K562 (cell line): ENCODE measurements around the gene PDLIM5. TPM values are rescaled to one million over a fixed set of nuclear protein-coding genes. Genes with fewer than 3 reads are reported as not detected.

ENCODE experiments used
- ATAC-seq: fragments of 200-7000 bp; cut with Tn5 transposase; 3 replicates; pipeline ENCODE4 v1.9.1; 2020; ENCODE audit warnings: moderate library complexity
- BruUV-seq: library from RNA; stranded (reverse); fragments of 400-500 nt; replicated peaks from 2 replicates; lab custom pipeline; 2021; lab: Mats Ljungman, UMichigan
- CTCF ChIA-PET: fragments of 300-600 bp; formaldehyde crosslinking; extraction: SDS; loops from one replicate; lab custom pipeline; 2021; ENCODE audit warnings: low intra/inter-chr PET ratio; lab: Yijun Ruan, JAX
- POLR2A ChIA-PET: fragments of 300-600, 350-650 bp; sonication (Branson Sonifier 250); formaldehyde crosslinking; extraction: SDS; loops from one replicate; lab custom pipeline; 2021; ENCODE audit warnings: antibody characterized with exemption, inconsistent platforms; lab: Yijun Ruan, JAX
- DNase-seq, 4 experiments: peaks; one replicate each; pipeline versions ENCODE4 v3.0.0 to v3.0.0-alpha.2; 2011 to 2018; ENCODE audit warnings: low spot score in 3 of 4, mixed read lengths in 3 of 4; ENCODE audit errors: extremely low read depth in 1 of 4
- FAIRE-seq: peaks from 2 replicates; lab custom pipeline; 2011; peaks lifted over from hg19 to GRCh38; lab: Jason Lieb, UNC
- H2AFZ ChIP-seq: 2 replicates; pipeline ENCODE4 v1.6.0; 2011; ENCODE audit warnings: low read depth, low read length, control low read depth, inconsistent platforms
- H3K27ac ChIP-seq: fragments of 200-600 bp; 3 replicates; pipeline ENCODE4 v1.8.0; 2011; ENCODE audit warnings: low read depth, mild to moderate bottlenecking, control low read depth, inconsistent platforms, low read length, moderate library complexity, mixed read lengths; ENCODE audit errors: extremely low read depth
- H3K27me3 ChIP-seq, 2 experiments: fragments of 300-600 bp in 1 of 2; 2 replicates in 1 of 2; 3 replicates in 1 of 2; pipeline versions ENCODE4 v1.6.0 to v1.8.0; 2011; ENCODE audit warnings: inconsistent platforms in 2 of 2, low read length in 2 of 2, mild to moderate bottlenecking in 1 of 2, mixed read lengths in 1 of 2, moderate library complexity in 1 of 2; ENCODE audit not compliant: control insufficient read depth in 2 of 2, insufficient read depth in 2 of 2
- H3K36me3 ChIP-seq: fragments of 300-600 bp; 3 replicates; pipeline ENCODE4 v1.8.0; 2011; ENCODE audit warnings: mild to moderate bottlenecking, low read length, inconsistent platforms; ENCODE audit not compliant: control insufficient read depth, insufficient read depth
- H3K4me1 ChIP-seq, 2 experiments: fragments of 200-600 bp in 1 of 2; replicated peaks in 1 of 2; 2 replicates in 1 of 2; 3 replicates in 1 of 2; pipeline versions ENCODE4 v1.5.1 to v1.8.0; 2011; ENCODE audit warnings: inconsistent platforms in 2 of 2, low read length in 2 of 2, mild to moderate bottlenecking in 1 of 2, mixed read lengths in 1 of 2, moderate library complexity in 1 of 2; ENCODE audit not compliant: control insufficient read depth in 2 of 2, insufficient read depth in 2 of 2
- H3K4me2 ChIP-seq: 2 replicates; pipeline ENCODE4 v1.6.1; 2011; ENCODE audit warnings: low read length, control low read depth, inconsistent platforms, mixed read lengths; ENCODE audit not compliant: insufficient read depth
- H3K4me3 ChIP-seq: fragments of 200-600 bp; sonication (generic), shearing (Covaris generic); 2 replicates; pipeline ENCODE4 v1.5.1; 2016; ENCODE audit warnings: control low read depth, inconsistent platforms
- H3K79me2 ChIP-seq: fragments of 200-600 bp; 3 replicates; pipeline ENCODE4 v1.8.0; 2011; ENCODE audit warnings: low read length, inconsistent platforms; ENCODE audit not compliant: control insufficient read depth, insufficient read depth
- H3K9ac ChIP-seq, 2 experiments: 2 replicates each; pipeline versions ENCODE4 v1.6.0 to v1.6.1; 2011; ENCODE audit warnings: low read depth in 2 of 2, low read length in 2 of 2, control low read depth in 1 of 2, inconsistent platforms in 1 of 2, mild to moderate bottlenecking in 1 of 2, mixed read lengths in 1 of 2; ENCODE audit not compliant: insufficient read depth in 1 of 2
- H3K9me1 ChIP-seq: one replicate; pipeline ENCODE4 v1.6.0; 2011; ENCODE audit warnings: inconsistent platforms, mild to moderate bottlenecking, low read length, moderate library complexity; ENCODE audit not compliant: control insufficient read depth, insufficient read depth
- H3K9me3 ChIP-seq: replicated peaks from 2 replicates; pipeline ENCODE4 v1.5.1; 2011; ENCODE audit warnings: low read depth, low read length, inconsistent platforms; ENCODE audit not compliant: control insufficient read depth, insufficient read depth
- H4K20me1 ChIP-seq: replicated peaks from 2 replicates; pipeline ENCODE4 v1.6.1; 2011; ENCODE audit warnings: low read length, inconsistent platforms, mixed read lengths; ENCODE audit not compliant: control insufficient read depth, insufficient read depth
- CEBPG ChIP-seq, 3 experiments: fragments of 200-800 bp in 1 of 3; sonication (Bioruptor generic) in 1 of 3; sonication (generic) in 1 of 3; formaldehyde crosslinking in 1 of 3; IDR thresholded peaks in 2 of 3; conservative IDR thresholded peaks in 1 of 3; 2 replicates each; pipeline versions ENCODE4 v1.6.1 to v1.8.0; 2016 to 2022; ENCODE audit warnings: missing compliant biosample characterization in 2 of 3, missing genetic modification characterization in 2 of 3, mild to moderate bottlenecking in 1 of 3, missing genetic modification reagents in 1 of 3
- HIVEP1 ChIP-seq: fragments of 250-450 bp; sonication (Bioruptor Pico); IDR thresholded peaks from 2 replicates; pipeline ENCODE4 v1.4.0; 2020; ENCODE audit warnings: mild to moderate bottlenecking
- KAT8 ChIP-seq: fragments of 450-650 bp; IDR thresholded peaks from 2 replicates; pipeline ENCODE4 v1.6.1; 2016; ENCODE audit warnings: low read depth, mild to moderate bottlenecking
- ZNF316 ChIP-seq: fragments of 450-650 bp; IDR thresholded peaks from 2 replicates; pipeline ENCODE4 v1.6.1; 2016
- ZSCAN29 ChIP-seq: fragments of 450-650 bp; IDR thresholded peaks from 2 replicates; pipeline ENCODE4 v1.6.1; 2017
- WGBS: fragments of 100-300 bp; shearing (Covaris generic); methylation state at CpG from one replicate; pipeline ENCODE4 v1.1.6; 2016; ENCODE audit warnings: low coverage, mixed read lengths; ENCODE audit not compliant: insufficient coverage; ENCODE audit errors: missing lambda C conversion rate; 5-methylcytosine and 5-hydroxymethylcytosine counted together
- in situ Hi-C: fragments of 300-500 bp; cut with MboI; formaldehyde crosslinking; loops from 4 replicates; pipeline ENCODE4 v1.15.0; 2018; ENCODE audit warnings: inconsistent platforms, mixed read lengths
- intact Hi-C: fragments of 100-400 bp; cut with micrococcal nuclease; formaldehyde crosslinking; loops from 2 replicates; pipeline ENCODE4 v1.14.2; 2022
- polyA plus RNA-seq, 8 experiments: library from polyadenylated mRNA; depleted of rRNA in 4 of 8; stranded (reverse) in 5 of 8; unstranded in 3 of 8; fragments of >200 nt; fragmentation: Nextera tagmentation in 2 of 8; fragmentation: Illumina TruSeq in 1 of 8; extraction: Ambion mirVana in 2 of 8; extraction: Trizol in 1 of 8; gene quantifications; 2 replicates each; pipeline versions ENCODE4 v1.2.1 to v1.2.3, GENCODE V29; 2011 to 2014; ENCODE audit warnings: inconsistent platforms in 1 of 8, missing spikeins in 1 of 8
- total RNA-seq, 7 experiments: library from RNA; depleted of rRNA in 6 of 7; stranded (reverse); fragments of >200 nt in 6 of 7; fragmentation: Illumina TruSeq in 2 of 7; extraction: Trizol in 2 of 7; gene quantifications; 2 replicates each; pipeline versions ENCODE4 v1.2.1 to v1.2.3, GENCODE V29; 2011 to 2021; ENCODE audit warnings: low replicate concordance in 1 of 7

PDLIM5 gene
- total and polyA plus RNA-seq, 9 of the 15 experiments (the other 6 are each of a cell fraction or from before 2014, with no cell fraction given) = 36.9 to 127 (median 62.5) TPM

DNA sequence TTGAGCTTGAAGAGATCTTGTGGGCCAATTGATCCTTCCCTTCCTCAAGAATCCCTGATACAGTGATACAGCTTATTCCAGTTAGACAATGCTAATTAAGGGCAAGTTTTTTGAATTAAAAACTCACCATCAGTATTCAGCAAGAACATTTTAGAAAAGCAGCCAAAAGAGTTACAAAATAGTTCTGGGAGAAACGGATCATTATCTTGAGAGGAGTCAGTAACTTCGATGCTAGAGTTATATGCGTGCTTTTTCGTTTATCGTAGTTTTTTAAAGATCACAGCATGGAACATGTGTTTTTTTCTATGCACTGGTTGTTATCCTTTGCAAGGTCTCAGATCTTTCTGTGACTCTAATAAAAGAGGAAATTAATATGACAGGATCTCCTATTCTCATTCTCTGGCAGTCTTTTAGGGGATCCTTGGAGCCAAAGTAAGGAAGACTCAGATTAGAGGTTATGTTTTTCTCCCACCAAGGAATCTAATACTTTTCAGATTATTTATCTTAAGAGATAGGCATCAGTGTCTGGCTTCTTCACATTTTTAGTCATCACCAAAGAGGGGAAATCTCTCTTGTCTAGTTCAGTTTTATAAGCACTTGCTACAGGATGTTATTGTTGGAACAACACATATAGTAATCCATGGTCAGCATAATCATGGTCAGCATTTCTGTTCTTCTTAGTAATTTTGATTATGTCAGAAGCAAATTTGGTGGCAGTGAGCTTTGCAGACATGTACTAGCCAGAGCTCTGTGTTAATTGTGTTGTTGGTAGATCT lies 109.7 kb downstream of the PDLIM5 start:
- in situ Hi-C loops (no loop called here), intact Hi-C loops (no loop called here)
- no peaks in the 10 kb centered on the region for H3K9me1 ChIP-seq
- no peaks in the 10 kb centered on the region for H3K27me3 ChIP-seq
- no peak overlapping the region for H3K4me2 ChIP-seq
- no peak overlapping the region for H3K4me3 ChIP-seq
- ChIA-PET POLR2A (interaction anchor here (1.7 kb wide), 1 partner anchor 11 kb away, joined by 6 read pairs; no protein-coding TSS in a partner anchor), CTCF (no interaction called here)
- DNase-seq (no peak), FAIRE-seq (no peak), ATAC-seq (no peak)
- 73% methylated on average over 5 of the region's 5 CpGs for WGBS
- no peaks in the 10 kb centered on the region; the same call in 1 of the 2 replicates for H3K9me3 ChIP-seq
- no peaks in the 10 kb centered on the region for H3K36me3 ChIP-seq
- no TSS peak for BruUV-seq
- no peaks in the 10 kb centered on the region for H4K20me1 ChIP-seq
- H3K79me2 ChIP-seq = peaks cover 35% of the 10 kb centered on the region
- no peak overlapping the region for H2AFZ ChIP-seq
- peaks cover 3 to 19% of the 10 kb centered on the region in 2 experiments; a peak in 2 of 5 replicates for H3K4me1 ChIP-seq
- no peak overlapping the region for H3K27ac ChIP-seq
- H3K9ac ChIP-seq = no peak overlapping the region
- TF ChIP-seq ZNF316 (peak; percentile 65), KAT8 (no peak), ZSCAN29 (no peak)

DNA sequence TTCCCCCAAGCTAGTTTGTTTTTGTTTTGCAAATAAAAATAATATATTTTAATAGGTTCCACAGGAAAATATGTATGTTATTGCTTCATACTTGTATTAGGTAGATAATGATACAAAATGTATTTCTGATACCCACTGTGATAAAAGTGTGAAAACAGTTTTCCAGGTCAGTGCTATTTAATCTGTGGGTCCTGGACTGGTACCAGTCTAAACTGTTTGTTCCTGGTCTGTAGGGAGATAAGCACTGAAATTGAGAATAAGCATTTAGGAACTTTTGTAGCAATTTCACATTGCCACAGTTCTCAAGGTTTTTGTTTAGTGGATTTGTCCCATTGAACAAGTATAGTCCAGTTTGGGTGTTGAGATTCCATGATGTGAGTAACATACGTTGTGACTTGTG lies 110.5 kb downstream of the PDLIM5 start:
- POLR2A ChIA-PET = interaction anchor here (0.6 to 1.7 kb wide), 3 partner anchors 12 to 27 kb away, joined by 3 to 6 read pairs (median 3); no protein-coding TSS in a partner anchor
- in situ Hi-C loops = no loop called here
- H3K27me3 ChIP-seq = no peaks in the 10 kb centered on the region
- 50% methylated on average over 1 of the region's 1 CpG for WGBS
- BruUV-seq = no TSS peak
- H3K79me2 ChIP-seq = peaks cover 35% of the 10 kb centered on the region
- TF ChIP-seq HIVEP1 (no peak), CEBPG (CRISPR knock-in tag; IDR thresholded peaks at IDR 0.05) (no peak), CEBPG (tag; conservative IDR thresholded peaks at IDR 0.05 in 1 of 2, IDR thresholded peaks at IDR 0.05 in 1 of 2) (peak in 1 of 2 experiments; percentile 49; a peak in 1 of 4 replicates)
- TF ChIP-seq, all 486 proteins: peak for 1
- H2AFZ ChIP-seq = no peak overlapping the region
- CTCF ChIA-PET = no interaction called here
- no peaks in the 10 kb centered on the region for H4K20me1 ChIP-seq
- no peak overlapping the region for H3K4me2 ChIP-seq
- no peak overlapping the region for H3K4me3 ChIP-seq
- no peak for ATAC-seq
- peaks cover 3 to 19% of the 10 kb centered on the region in 2 experiments; a peak in 2 of 5 replicates for H3K4me1 ChIP-seq
- no peak for FAIRE-seq
- no peak overlapping the region for H3K27ac ChIP-seq
- DNase-seq = no peak
- no peaks in the 10 kb centered on the region; the same call in 1 of the 2 replicates for H3K9me3 ChIP-seq
- intact Hi-C loops = no loop called here
- H3K9me1 ChIP-seq = no peaks in the 10 kb centered on the region
- no peak overlapping the region for H3K9ac ChIP-seq
- H3K36me3 ChIP-seq = no peaks in the 10 kb centered on the region
